ENCODE data around the gene CNTN5. TPM values are rescaled to one million over a fixed set of nuclear protein-coding genes. Genes with fewer than 3 reads are reported as not detected.

The CNTN5 gene
- total RNA-seq, 1 experiment from 2014 or later: 0.32 TPM

GRCh38 chr11:99370549-99371216 lies 349.9 kb downstream of the CNTN5 start:
- DNase-seq (ENCODE audit: extremely low read depth, low read depth): peak; percentile 7

- no peak for DNase-seq (ENCODE audit: extremely low read depth, low read depth)
Observed at GRCh38 chr11:99371257-99371656, 350.5 kb downstream of the CNTN5 start.

GRCh38 chr11:99376463-99376862 lies 355.7 kb downstream of the CNTN5 start:
- DNase-seq (ENCODE audit: extremely low read depth, low read depth): no peak

GRCh38 chr11:99383648-99384245 lies 363.0 kb downstream of the CNTN5 start:
- no peak for DNase-seq (ENCODE audit: extremely low read depth, low read depth)

GRCh38 chr11:99391245-99391644 lies 370.5 kb downstream of the CNTN5 start:
- no peak for DNase-seq (ENCODE audit: extremely low read depth, low read depth)

GRCh38 chr11:99406345-99406744 lies 385.6 kb downstream of the CNTN5 start:
- DNase-seq (ENCODE audit: extremely low read depth, low read depth): no peak

GRCh38 chr11:99410636-99411035 lies 389.9 kb downstream of the CNTN5 start:
- no peak for DNase-seq (ENCODE audit: extremely low read depth, low read depth)

GRCh38 chr11:99418927-99419720 lies 398.4 kb downstream of the CNTN5 start:
- no peak for DNase-seq (ENCODE audit: extremely low read depth, low read depth)

- DNase-seq (ENCODE audit: extremely low read depth, low read depth): no peak
Observed at GRCh38 chr11:99419991-99420390, 399.2 kb downstream of the CNTN5 start.

- peak; percentile 8 for DNase-seq (ENCODE audit: extremely low read depth, low read depth)
Observed at GRCh38 chr11:99422581-99423427, 402.1 kb downstream of the CNTN5 start.

GRCh38 chr11:99423428-99423983 lies 402.8 kb downstream of the CNTN5 start:
- no peak for DNase-seq (ENCODE audit: extremely low read depth, low read depth)

- no peak for DNase-seq (ENCODE audit: extremely low read depth, low read depth)
Observed at GRCh38 chr11:99424313-99425084, 403.8 kb downstream of the CNTN5 start.

GRCh38 chr11:99425596-99425995 lies 404.8 kb downstream of the CNTN5 start:
- DNase-seq (ENCODE audit: extremely low read depth, low read depth): no peak

GRCh38 chr11:99432677-99433076 lies 411.9 kb downstream of the CNTN5 start:
- no peak for DNase-seq (ENCODE audit: extremely low read depth, low read depth)

GRCh38 chr11:99443276-99443675 lies 422.5 kb downstream of the CNTN5 start:
- no peak for DNase-seq (ENCODE audit: extremely low read depth, low read depth)

- no peak for DNase-seq (ENCODE audit: extremely low read depth, low read depth)
Observed at GRCh38 chr11:99446400-99446799, 425.7 kb downstream of the CNTN5 start.

- no peak for DNase-seq (ENCODE audit: extremely low read depth, low read depth)
Observed at GRCh38 chr11:99449345-99449744, 428.6 kb downstream of the CNTN5 start.

- no peak for DNase-seq (ENCODE audit: extremely low read depth, low read depth)
Observed at GRCh38 chr11:99452075-99452474, 431.3 kb downstream of the CNTN5 start.

GRCh38 chr11:99461913-99462312 lies 441.2 kb downstream of the CNTN5 start:
- DNase-seq (ENCODE audit: extremely low read depth, low read depth): no peak

- no peak for DNase-seq (ENCODE audit: extremely low read depth, low read depth)
Observed at GRCh38 chr11:99464985-99465384, 444.2 kb downstream of the CNTN5 start.
